ENCODE measurements around the gene FCER1A. TPM values are rescaled to one million over a fixed set of nuclear protein-coding genes. Genes with fewer than 3 reads are reported as not detected.
"Not testable (repeated sequence)": the region's sequence is repeated elsewhere in the genome, so short reads cannot be mapped to it uniquely, and the experiment has no call there.

The FCER1A gene
- total and polyA plus RNA-seq, 8 donors: 0.66 to 2.1 (median 1.1) TPM; not detected in 4

DNA sequence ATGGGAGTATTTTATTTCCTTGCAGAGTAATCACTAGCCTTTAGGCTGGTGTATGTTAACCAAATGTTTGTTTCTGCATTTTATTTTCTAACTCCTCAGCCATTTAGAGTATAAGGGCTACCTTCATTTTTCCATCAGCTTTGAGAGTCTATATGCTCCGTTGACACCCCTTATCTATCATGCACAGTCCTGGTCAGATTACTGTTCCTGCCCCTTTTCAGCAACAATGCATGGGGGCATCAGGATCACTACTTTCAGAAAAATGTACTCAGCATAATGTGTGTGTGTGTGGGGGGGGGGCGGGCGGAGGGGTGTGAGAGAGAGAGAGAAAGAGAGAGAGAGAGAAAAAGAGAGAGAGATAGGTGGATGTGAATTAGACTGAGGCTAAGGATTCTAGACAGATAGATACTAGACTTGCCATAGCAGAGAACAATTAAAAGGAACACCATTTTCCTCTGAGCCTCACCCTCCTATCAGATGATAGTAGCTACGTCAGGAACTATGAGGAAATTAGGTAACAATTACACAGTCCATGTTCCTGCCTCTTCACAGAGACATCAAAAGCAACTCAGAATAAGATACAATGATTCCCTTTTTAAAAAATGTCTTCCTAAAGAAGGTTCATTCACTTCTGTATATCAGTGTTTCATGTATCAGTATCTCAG lies 40.8 kb downstream of the FCER1A start:
- Histone ChIP-seq H3K27me3 (no peaks in the 10 kb centered on the region), H3K4me3 (no peak overlapping the region), H3K4me1 (no peaks in the 10 kb centered on the region), H3K27ac (no peak overlapping the region), H3K9me3 (no peaks in the 10 kb centered on the region), H3K36me3 (no peaks in the 10 kb centered on the region)
- DNase-seq: no peak
- no peak for ATAC-seq
- TF ChIP-seq, protein P1, sequence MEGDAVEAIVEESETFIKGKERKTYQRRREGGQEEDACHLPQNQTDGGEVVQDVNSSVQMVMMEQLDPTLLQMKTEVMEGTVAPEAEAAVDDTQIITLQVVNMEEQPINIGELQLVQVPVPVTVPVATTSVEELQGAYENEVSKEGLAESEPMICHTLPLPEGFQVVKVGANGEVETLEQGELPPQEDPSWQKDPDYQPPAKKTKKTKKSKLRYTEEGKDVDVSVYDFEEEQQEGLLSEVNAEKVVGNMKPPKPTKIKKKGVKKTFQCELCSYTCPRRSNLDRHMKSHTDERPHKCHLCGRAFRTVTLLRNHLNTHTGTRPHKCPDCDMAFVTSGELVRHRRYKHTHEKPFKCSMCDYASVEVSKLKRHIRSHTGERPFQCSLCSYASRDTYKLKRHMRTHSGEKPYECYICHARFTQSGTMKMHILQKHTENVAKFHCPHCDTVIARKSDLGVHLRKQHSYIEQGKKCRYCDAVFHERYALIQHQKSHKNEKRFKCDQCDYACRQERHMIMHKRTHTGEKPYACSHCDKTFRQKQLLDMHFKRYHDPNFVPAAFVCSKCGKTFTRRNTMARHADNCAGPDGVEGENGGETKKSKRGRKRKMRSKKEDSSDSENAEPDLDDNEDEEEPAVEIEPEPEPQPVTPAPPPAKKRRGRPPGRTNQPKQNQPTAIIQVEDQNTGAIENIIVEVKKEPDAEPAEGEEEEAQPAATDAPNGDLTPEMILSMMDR (IDR thresholded peaks at IDR 0.05): no peak
- WGBS, 2 donors: 41 to 52% methylated on average over 4 of the region's 4 CpGs
- intact Hi-C loops (cut with DNase I): no loop called here
- FAIRE-seq: no peak

DNA sequence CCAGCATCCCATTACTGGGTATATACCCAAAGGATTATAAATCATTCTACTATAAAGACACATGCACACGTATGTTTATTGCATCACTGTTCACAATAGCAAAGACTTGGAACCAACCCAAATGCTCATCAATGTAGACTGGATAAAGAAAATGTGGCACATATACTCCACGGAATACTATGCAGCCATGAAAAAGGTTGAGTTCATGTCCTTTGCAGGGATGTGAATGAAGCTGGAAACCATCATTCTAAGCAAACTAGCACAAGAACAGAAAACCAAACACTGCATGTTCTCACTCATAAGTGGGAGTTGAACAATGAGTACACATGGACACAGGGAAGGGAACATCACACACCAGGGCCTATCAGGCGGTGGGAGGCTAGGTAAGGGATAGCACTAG lies 47.2 kb downstream of the FCER1A start:
- ATAC-seq; FAIRE-seq; H3K36me3 ChIP-seq; H3K9me3 ChIP-seq; H3K27ac ChIP-seq; H3K4me3 ChIP-seq; H3K4me1 ChIP-seq; DNase-seq; H3K27me3 ChIP-seq; intact Hi-C loops (cut with DNase I): not testable (repeated sequence)
- WGBS, 2 donors: 54 to 61% methylated on average over 3 of the region's 3 CpGs

DNA sequence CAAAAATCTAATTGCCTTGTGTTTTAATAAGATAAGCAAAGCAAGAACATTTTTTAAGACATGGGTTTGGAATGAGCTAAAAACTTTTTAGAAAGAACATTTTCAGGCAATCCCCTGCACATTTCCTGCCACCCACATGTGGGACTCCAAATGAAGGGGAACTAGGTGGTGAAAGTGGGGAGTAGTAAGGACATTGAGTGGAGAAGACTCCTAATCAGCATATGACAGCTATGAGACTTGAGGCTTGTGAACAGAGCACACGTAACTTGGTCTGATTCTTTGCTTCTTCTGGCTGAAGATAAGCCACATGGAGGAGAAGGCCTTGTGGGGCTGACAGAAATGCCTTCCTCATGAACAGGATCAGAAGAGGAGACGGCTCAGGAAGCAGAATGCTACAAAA lies 50.3 kb downstream of the FCER1A start:
- no peak for ATAC-seq
- H3K36me3 ChIP-seq: no peaks in the 10 kb centered on the region
- no peak overlapping the region for H3K27ac ChIP-seq
- H3K4me1 ChIP-seq: no peaks in the 10 kb centered on the region
- DNase-seq: no peak
- H3K4me3 ChIP-seq: no peak overlapping the region
- H3K27me3 ChIP-seq: peaks cover 0 to 7% (median 2%) of the 10 kb centered on the region in 4 donors
- TF ChIP-seq, protein P1 (IDR thresholded peaks at IDR 0.05): no peak
- no peaks in the 10 kb centered on the region for H3K9me3 ChIP-seq
- intact Hi-C loops (cut with DNase I): no loop called here
- no peak for FAIRE-seq
- 44 to 62% methylated on average over 2 of the region's 2 CpGs for WGBS, 2 donors

Other genes starting within 250 kb of the FCER1A start
- under 1 TPM in 3 of 6 donors, not detected in 3; 0.29 to 0.47 (median 0.37) TPM for gene AIM2, start 225.6 kb upstream of the FCER1A start, total RNA-seq
- gene AIM2, start 225.6 kb upstream of the FCER1A start, polyA plus RNA-seq: under 1 TPM; 0.07 to 0.11 TPM
- 1 to 10 TPM in 1 of 6 donors, under 1 TPM in 5; 0.25 to 1.4 (median 0.65) TPM for gene CADM3, start 130.7 kb upstream of the FCER1A start, total RNA-seq
- gene CADM3, start 130.7 kb upstream of the FCER1A start, polyA plus RNA-seq: 1 to 10 TPM; 1.0 to 1.4 TPM
- gene ACKR1, start 97.5 kb upstream of the FCER1A start, total RNA-seq: 10 to 100 TPM in 2 of 6 donors, 1 to 10 TPM in 4; 4.1 to 13.5 (median 7.2) TPM
- 10 to 100 TPM; 22.7 to 27.0 TPM for gene ACKR1, start 97.5 kb upstream of the FCER1A start, polyA plus RNA-seq
- gene OR10J4, start 129.9 kb downstream of the FCER1A start, total RNA-seq: not detected
- not detected for gene OR10J4, start 129.9 kb downstream of the FCER1A start, polyA plus RNA-seq
- gene OR10J1, start 137.4 kb downstream of the FCER1A start, total RNA-seq: not detected
- gene OR10J1, start 137.4 kb downstream of the FCER1A start, polyA plus RNA-seq: not detected
- gene OR10J5, start 233.7 kb downstream of the FCER1A start, total RNA-seq: not detected
- gene OR10J5, start 233.7 kb downstream of the FCER1A start, polyA plus RNA-seq: not detected

Measured in pancreas (tissue), 10 donors.